HG02623 (cell line): ENCODE data around the gene POLH.
A peak's percentile ranks its signal among the peaks of the same experiment; 100 is the strongest.

Source experiments
- ATAC-seq: cut with Tn5 transposase; IDR thresholded peaks from one replicate; pipeline ENCODE4 v1.9.1; 2021; ENCODE audit warnings: moderate library complexity; ENCODE audit not compliant: unreplicated experiment

The POLH gene

DNA sequence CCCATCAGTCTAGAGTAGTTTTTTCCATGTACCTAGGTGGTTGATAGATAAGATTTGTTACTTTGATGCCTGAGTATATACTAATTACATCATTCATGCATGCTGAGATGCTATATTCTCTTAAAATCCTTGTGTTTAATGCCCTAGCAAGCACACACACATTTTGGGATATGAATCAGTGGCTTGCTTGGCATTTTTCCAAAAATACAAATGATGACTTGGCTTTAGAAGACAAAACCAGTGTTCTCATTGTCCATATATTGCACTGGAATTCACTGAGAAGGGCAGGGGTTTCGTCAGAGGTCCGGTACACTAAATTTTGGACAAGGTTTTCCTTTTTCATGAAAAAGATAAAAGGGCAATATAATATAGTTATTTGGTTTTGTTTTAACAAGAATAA, 28.2 kb downstream of the POLH start:
- ATAC-seq: no peak

DNA sequence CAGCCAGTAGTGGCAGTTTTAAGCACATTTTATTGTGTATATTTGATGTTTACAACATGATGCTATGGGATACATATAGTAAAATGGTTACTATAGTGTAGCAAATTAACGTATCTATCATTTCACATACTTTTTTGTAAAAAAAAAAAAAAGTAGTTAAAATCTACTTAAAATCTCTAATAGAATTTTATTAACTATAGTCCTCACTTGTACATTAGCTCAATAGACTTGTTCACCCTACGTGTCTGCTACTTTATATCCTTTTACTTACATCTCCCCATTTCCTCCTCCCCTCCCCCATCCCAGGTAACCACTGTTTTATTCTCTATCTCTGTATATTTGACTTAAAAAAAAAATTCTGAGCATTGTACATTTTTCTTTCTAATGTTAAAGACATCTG, 30.0 kb downstream of the POLH start:
- no peak for ATAC-seq

DNA sequence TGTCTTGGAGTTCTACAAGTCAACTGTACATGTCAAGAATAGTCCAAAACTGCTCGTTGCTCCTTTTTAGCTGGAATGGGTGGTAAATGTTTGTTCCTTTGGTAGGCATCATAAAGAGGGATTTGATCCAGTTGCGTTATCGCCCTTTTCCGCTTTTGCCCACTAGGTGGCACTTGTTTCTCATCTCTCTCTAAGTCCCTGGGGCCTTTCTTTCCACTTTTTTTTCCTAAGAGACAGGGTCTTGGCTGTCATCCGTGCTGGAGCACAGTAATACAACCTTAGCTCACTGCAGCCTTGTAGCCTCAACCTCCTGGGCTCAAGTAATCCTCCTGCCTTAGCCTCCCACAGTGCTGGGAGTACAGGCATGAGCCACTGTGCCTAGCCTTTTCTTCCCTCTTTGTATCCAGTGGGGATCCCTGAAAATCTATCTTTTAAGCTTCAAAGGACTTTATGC, 32.4 kb downstream of the POLH start:
- no peak for ATAC-seq

DNA sequence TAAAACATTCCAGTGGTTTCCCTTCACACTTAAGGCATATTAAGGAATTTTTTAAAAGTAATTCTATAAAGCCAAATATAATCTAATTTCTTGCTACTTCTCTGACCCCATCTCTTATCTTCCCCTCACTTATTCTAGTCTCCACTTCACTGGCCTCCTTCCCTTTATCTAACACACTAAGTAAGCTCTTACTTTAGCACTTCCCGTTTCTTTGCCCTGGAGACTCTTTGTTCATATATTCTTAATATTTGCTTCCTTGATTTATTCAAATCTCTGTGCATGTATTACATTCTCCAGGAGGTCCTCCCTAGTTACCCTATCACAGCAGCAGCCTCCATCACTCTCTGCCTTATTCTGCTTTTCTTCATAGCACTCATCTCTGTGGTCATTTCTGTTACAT, 32.8 kb downstream of the POLH start:
- no peak for ATAC-seq

DNA sequence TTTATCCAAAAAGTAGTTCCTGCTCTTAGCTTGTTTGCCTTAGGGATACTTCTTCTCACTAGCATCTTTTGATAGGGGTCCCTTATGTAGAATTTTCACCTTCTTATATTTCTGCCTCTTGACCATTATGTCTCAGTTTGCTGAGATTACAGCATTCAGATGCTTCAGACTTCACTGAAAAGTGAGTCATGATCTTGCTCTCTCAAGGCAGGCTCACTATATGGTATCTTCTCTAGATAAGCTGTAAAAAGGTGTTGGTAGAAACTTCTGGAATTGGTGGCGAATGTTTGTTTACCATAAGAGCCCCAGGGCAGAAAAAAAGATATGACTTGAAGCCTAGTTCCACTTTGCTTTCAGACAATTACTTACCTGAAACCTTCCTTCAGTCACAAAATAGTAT, 33.4 kb downstream of the POLH start:
- no peak for ATAC-seq

DNA sequence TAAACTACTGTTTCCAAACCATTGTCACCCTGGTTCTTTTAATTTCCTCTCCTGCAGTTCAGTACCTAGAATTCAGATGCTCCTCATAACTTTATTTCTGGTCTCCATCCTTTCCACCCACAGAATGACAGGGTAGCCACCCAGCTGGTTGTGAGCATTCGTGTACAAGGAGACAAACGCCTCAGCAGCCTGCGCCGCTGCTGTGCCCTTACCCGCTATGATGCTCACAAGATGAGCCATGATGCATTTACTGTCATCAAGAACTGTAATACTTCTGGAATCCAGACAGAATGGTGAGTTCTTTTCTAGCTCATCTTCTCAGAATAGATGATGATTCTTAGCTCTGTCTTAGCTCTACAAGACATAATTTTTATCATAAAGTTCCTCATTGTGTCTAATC, 34.4 kb downstream of the POLH start:
- no peak for ATAC-seq

DNA sequence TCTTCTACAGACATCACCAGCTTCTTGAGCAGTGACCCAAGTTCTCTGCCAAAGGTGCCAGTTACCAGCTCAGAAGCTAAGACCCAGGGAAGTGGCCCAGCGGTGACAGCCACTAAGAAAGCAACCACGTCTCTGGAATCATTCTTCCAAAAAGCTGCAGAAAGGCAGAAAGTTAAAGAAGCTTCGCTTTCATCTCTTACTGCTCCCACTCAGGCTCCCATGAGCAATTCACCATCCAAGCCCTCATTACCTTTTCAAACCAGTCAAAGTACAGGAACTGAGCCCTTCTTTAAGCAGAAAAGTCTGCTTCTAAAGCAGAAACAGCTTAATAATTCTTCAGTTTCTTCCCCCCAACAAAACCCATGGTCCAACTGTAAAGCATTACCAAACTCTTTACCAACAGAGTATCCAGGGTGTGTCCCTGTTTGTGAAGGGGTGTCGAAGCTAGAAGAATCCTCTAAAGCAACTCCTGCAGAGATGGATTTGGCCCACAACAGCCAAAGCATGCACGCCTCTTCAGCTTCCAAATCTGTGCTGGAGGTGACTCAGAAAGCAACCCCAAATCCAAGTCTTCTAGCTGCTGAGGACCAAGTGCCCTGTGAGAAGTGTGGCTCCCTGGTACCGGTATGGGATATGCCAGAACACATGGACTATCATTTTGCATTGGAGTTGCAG, 37.9 kb downstream of the POLH start:
- no peak for ATAC-seq

DNA sequence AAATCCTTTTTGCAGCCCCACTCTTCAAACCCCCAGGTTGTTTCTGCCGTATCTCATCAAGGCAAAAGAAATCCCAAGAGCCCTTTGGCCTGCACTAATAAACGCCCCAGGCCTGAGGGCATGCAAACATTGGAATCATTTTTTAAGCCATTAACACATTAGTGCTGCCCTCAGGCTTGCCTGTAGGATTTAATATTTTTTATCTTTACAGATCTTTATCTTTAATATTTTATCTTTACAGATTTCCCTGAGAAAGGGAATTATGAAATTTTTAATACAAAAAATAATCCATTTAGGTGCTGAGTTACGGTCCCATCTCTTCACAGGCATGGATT, 38.4 kb downstream of the POLH start:
- no peak for ATAC-seq

DNA sequence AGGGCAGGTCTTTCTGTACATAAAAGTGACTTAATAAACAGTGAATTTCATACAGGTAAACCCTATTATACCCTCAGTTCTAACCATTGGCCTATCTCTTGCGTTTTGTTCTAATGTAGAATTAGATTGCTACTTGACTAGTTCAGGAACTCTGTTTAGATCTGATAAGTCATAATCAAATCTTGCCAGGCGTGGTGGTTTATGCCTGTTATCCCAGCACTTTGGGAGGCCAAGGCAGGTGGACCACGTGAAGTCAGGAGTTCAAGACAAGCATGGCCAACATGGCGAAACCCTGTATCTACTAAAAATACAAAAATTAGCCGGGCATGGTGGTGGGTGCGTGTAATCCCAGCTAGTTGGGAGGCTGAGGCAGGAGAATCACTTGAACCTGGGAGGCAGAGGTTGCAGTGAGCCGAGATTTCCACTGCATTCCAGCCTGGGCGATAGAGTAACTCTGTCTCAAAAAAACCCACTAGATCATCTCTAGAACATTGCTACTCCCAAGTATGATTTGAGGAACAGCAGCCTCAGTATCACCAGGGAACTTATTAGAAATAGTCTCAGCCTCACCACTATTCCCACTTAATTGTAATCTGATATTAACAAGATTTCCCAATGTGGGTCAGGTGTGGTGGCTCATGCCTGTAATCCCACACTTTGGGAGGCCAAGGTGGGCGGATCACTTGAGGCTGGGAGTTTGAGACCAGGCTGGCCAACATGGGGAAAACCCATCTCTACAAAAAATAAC, 40.9 kb downstream of the POLH start:
- no peak for ATAC-seq

DNA sequence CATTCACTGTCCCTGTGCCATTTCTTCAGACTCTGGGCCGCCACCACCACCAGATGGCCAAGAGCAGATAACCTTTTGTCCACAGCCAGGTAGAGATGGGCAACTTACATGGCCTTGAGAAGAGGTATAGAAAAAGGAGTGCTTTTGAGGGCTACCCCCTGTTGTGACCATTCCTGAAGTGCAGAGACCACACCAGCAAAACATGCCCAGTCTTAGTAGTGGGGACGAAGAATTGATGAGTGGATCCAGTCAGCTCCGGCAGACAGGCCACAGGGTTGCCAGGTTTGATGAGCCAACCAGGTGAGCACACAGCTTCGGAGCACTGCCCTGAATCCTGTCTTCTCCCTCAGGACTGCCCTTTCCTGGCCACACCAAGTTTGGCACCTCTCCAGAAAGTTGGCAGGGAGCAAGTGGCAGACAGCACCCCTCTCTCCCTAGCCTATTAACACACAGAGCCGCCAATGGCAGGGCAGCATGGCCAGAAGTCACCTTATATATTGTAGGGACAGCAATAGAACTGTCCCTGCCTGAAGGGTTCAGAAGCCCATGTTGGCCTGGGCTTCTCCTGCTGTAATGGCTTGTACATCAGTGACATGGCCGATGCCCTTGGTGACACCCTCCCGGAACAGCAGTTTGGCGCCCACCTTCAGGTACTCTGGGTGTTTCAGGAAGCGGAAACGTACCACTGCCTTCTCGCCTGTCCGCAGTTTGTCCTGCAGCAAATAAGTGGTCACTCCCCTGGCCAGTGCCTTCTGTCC, 45.3 kb downstream of the POLH start:
- no peak for ATAC-seq

DNA sequence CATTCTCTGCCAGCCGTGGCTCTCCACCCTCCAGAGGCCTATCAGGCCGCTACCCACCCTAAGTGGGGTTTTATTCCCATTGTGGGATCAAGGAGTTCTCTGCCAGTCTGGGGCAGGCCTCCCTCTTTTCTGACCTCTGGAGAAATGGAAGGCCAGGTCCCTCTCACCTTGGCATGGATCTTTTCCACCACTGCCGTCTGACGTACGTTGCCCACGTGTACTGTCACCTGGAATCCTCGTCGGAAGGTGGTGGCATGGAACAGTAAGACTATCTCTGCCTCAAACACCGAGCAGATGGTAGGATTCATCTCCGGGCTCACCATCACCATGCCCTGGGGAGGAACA, 45.8 kb downstream of the POLH start:
- ATAC-seq: no peak

DNA sequence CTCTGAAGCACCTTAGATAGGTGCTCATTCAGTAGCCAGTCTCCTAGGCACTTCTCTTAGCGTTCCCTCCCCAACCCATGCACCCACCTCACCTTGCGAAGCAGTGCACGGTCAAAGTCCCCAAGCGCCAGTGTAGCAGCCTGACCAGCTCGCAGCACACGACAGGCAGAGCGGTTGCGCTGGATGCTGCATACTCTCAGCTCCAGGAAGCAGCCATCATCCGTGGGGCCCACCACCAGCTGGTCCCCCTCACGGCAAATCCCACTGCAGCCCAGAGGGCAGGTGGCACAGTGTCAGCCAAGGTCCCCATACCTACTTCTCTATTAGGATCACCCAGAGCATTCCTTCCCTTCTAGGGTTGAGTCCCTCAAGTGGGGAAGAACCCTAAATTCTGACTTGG, 46.6 kb downstream of the POLH start:
- no peak for ATAC-seq

DNA sequence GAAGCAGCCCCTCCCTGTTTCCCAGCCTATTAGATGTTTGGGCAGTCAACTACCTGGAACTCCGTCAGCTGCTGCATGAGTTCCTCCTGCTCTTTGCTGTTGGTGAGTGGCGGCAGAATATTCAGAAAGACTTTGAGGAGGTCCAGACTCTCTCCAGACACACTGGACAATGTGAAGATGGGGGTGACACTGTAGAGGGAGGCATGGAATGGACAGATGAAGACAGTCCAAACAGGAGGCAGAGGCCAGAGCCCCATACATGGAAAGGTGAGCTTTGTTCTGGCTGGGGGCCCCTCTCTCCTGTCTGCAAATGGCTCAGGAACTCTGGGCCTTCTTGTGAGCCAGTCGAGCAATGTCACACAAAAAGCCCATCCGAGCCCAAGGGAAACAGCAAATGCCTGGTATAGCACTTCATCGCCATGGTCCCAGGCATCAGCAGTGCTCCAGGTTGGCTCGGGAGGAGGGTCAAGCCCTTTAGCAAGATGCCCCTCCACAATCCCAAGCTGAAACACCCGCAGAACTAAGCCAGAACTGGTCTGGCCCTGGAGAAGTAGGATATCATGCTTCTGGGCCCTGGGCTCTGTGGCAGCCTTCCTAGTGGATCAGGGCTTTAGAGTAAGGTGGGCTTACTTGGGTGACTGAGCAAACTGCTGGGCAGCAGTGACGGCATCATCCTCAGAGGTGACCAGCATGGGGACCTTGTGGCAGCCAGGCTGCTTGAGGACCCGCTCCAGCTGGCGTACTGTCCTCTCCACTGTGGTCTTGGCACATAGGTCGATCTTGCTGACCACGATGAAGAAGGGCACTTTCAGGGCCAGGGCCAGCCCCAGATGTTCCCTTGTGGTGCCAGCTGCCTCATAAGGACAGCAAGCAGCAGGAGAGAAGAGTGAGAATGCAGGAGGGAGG, 48.1 kb downstream of the POLH start:
- ATAC-seq: no peak

DNA sequence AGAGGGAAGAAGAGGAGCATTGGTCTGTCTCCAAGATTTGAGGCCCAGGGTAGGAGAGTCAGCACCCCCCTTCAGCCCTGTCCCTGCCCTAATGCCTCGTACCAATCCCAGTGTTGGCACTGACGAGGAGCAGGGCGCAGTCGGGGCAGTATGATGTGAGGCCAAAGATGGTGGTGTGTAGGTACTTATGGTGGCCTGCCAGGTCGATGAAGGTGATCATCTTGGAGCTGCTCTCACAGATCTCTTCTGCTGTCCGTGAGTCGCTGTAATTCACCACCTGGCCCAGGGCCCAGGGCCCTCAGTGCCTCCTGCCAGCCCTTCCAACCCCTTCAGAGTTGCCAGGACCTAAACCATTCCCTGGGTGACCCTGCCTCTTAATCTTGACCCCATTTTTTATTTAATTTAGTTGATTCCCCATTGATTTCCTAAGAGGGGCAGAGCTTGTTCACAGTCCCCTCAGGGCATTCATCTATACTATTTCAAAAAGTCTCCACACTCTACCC, 48.9 kb downstream of the POLH start:
- ATAC-seq: no peak

DNA sequence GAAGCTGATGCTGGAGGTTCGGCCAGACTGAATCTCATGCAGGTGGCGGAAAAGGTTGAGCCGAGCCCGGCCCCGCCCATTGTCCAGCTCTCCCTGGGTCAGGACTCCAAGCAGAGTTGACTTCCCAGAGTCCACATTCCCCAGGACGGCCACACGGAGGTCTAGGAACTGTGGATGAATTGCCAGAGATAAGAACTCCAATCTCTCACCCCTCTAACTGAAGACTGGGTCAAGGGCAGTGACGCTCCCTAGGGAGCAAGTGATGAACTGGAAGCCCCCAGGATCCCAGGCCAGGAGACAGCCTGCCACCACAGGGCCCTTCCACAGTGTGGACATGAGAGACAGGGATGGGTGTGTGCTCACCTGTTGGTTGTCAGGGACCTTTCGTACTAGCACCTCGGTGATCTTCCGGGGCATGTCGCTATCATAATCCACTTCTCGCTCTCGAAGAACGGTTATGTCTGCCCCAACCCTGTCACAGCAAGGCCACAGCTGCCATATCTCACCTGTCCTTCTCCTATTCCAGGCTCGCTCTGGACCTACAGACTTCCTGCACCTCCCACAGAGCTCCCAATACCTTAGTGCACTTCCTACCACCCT, 49.5 kb downstream of the POLH start:
- ATAC-seq: no peak

DNA sequence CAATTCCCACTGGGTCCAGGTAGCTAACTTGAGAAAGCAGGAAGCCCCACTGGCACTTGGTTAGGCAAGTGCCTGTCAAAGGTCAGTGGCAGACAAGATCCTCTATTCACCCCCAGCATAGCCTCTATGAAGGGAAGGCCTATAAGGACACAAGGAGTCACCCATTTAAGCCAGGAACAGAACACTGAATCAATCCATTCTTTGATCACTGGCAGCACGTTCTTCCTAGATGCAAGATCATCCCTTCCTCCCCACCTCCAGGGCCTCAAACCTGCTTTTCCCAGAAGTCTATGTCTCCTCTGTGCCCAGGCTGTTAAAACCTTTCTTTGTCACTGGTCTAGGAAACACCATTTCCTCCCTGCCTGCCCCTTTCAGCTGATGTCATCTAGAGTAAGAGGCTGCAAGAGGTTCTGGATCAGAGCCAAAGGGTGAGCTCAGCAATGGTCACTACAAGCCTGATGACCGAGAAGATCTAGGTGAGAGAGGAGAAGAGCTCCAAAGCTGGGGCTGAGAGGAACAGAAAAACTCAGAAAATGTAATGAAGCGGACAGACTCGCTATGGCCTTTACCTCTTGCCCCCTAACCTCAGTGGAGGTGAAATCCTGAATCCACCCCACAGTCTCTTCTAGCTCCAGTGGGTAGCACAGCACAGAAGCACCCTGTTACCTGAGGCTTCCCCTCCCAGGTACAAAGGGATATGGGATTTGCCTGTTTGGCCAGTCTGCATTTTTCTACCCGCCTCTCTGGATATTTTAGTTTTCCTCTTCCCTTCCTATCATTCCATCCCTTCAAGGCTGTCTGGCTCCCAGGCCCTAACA, 51.2 kb downstream of the POLH start:
- no peak for ATAC-seq

DNA sequence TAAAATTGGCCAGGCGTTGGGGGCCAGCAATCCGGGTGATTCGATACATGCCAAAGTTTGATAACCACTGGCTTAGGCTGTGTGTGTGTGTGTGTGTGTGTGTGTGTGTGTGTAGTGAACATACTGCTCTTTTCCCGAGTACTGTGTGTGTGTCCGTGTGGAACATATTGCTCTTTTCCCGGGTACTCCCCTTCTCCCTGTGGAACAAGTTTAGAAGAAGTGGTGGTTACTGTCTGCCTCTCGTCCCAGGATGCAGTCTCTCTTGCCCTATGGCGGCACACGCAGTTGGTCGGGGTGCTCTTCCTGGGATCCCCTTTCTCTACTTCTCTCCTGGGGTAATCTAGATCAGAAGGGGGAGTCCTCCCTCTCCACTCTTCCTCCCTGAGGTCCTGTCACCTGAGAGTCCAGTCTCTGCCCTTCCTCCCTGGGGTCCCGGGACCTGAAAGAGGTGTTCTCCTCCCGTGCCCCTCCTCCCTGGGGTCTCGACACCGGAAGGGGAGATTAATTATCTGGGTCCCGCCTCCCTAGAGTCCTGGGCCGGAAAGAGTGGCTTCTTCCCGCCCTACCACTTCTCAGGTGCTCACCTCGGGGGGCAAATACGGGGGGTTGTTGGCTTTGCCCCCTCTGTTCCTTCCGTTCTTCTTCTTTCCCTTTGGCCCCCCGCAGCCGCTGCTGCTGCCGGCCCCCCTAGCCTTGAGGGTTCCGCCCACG, 52.6 kb downstream of the POLH start:
- peak; percentile 13 for ATAC-seq

DNA sequence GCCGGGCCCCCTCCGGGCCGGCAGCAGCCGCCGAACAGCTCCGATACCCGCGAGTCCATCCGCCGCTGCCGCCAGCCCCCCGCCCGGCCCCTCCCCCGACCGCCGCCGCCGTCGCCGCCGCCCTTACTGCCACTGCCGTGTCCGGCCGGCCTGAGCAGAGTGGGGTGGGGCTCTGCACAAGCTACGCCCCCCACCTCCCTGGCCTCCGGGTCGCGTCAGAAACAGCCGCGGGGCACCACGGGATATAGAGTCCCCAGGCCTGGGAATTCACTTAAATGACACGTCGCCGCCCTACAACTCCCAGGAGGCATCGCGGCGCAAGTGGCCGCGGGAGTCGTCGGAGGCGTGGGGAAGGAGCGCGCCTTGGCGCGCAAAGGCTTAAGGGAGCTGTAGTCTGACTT, 53.1 kb downstream of the POLH start, which contains the start of gene GTPBP2:
GTPBP2 (minus strand) TSS at position 161 of the 401 bp plus-strand sequence; CDS start at position 59, 102 bp downstream.
- ATAC-seq: peak; percentile 79
